Ovary (tissue), 3 donors: ENCODE results near the gene UBB.

Experiments used
- POLR2A ChIP-seq: fragments of 450-650 bp; IDR thresholded peaks from one replicate; pipeline ENCODE4 v1.6.1; 2017; ENCODE audit warnings: antibody characterized with exemption, mild to moderate bottlenecking, moderate library complexity
- TF ChIP-seq, protein P1 (sequence below), 3 donors: fragments of 450-650 bp in 2 of 3; fragments of 200-600 bp in 1 of 3; IDR thresholded peaks; one replicate each; pipeline versions ENCODE4 v1.5.1 to v1.8.0; 2016 to 2022; ENCODE audit warnings: antibody characterized with exemption in 3 of 3, mild to moderate bottlenecking in 1 of 3
- donor health status: DM: no; HTN: no; CAD: no.

DNA sequence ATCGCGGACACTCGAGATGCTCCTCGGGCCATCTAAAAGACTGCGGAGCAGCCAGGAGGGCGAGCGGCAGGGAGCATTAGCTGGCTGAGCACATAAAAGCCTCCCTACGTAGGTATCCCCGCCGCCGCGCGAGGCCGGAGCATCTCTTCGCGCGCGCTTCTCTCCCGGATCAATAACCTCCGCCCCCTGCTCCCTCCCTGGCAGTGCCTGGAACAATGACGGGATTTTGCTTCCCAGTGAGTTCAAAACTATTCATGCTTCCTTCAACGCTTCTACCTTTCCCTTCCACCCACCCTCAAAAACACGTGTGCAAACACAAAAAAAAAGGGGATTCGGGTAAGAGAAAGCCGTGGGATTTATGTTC lies 28.6 kb upstream of the UBB start:
- TF ChIP-seq, protein P1, sequence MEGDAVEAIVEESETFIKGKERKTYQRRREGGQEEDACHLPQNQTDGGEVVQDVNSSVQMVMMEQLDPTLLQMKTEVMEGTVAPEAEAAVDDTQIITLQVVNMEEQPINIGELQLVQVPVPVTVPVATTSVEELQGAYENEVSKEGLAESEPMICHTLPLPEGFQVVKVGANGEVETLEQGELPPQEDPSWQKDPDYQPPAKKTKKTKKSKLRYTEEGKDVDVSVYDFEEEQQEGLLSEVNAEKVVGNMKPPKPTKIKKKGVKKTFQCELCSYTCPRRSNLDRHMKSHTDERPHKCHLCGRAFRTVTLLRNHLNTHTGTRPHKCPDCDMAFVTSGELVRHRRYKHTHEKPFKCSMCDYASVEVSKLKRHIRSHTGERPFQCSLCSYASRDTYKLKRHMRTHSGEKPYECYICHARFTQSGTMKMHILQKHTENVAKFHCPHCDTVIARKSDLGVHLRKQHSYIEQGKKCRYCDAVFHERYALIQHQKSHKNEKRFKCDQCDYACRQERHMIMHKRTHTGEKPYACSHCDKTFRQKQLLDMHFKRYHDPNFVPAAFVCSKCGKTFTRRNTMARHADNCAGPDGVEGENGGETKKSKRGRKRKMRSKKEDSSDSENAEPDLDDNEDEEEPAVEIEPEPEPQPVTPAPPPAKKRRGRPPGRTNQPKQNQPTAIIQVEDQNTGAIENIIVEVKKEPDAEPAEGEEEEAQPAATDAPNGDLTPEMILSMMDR (IDR thresholded peaks at IDR 0.05): no peak
- TF ChIP-seq POLR2A: no peak
